HG03469 (cell line): Measurements from ENCODE around the gene TUBGCP3.

Source experiments
- ATAC-seq: cut with Tn5 transposase; IDR thresholded peaks from one replicate; pipeline ENCODE4 v1.9.1; 2021; ENCODE audit warnings: mild to moderate bottlenecking, moderate library complexity, moderate number of reproducible peaks; ENCODE audit not compliant: unreplicated experiment

The TUBGCP3 gene

DNA sequence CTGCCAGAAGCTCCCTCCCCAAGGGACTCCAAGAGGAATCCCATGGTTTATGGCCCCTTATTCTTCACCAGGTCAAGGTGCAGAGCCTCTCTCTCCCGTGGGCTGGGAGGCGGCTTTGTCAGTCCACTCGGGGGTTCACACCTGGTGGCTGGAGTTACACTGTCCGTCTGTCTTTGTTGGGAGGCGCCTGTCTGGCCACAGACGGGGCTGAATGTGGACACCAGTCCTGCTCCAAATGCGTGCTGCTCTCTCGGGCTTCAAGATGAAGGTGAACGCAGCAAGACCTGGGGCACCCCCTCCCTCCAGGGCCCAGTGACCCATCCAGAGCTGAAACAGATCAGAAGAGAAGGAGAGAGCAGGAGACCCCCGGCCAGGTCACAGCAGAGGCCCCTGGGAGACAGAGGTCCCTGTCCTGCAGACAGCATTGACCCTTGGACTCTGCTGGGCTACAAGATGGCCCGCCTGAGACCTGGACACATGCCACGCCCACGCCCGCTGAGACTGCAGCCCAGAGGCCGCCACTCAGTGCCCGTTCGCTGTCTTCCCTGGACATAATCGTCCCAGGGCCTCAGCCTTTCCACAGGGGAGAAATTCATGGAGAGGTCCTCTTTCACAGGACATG is 29.9 kb upstream of the TUBGCP3 start:
- ATAC-seq = no peak

GRCh38 chr13:112616586-112617362 is 28.8 kb upstream of the TUBGCP3 start:
- ATAC-seq = peak; percentile 62

DNA sequence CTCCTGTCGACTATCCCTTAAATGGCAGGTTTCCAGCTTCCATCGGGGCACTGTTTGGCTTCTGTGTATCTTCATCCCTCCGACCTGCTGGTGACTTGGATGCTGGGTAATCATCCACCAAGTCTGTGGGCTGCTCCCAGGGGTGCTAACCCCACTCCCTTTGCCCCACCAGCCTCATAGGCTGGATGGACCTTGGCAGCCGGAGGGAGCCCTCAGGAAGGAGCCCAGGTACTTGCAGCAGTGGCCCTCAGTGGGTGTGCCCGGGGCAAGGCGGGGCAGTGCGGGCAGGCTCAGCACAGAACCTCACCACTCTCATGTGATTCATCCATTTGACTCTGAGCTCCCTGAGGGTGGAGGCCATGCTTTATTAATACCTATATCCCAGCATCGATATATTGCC is 27.4 kb upstream of the TUBGCP3 start:
- ATAC-seq = no peak

GRCh38 chr13:112614835-112615234 is 26.9 kb upstream of the TUBGCP3 start:
- ATAC-seq = no peak

- ATAC-seq = no peak
Measured at GRCh38 chr13:112608212-112608611, 20.3 kb upstream of the TUBGCP3 start.

DNA sequence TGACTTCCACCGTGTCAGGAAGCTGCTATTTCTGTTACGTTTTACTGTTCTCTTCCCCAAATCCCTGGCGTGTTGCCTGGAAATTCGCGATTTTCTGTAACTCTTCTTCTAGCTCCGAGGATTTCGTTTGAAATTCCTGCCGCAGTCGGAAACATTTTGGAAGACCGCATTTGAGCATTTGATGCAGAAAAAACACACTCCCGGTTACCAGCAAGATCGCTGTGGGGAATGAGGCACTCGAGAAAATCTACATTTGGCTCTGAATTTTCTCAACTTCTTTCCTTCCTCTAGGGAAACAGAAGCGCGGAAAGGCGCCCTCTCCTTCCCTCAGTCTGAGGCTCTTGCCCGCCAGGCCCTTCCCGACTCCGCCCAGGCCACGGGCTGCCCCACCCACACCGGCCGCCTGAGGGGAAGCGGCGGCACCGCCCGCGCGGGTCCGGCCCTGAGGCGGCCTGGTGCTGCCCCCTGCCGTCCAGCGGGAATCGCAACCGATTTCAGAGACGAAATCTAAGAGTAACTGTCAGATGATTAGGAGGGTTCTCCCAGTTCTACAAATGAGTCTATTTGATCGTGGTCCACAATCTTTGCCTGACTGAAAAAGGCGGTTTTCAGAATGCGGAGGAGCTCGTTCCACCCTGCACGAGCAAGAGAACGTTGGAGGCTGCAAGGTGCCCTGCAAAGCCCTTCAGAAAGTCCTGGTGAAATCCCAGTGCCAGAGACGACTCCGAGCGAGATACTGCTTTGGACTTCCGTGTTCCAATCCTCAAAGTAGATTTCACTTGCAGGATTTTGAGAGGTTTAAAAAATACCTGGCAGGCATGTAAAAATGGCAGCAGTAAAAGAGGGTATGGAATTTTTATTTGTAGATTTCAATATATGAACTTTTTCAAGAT is 18.4 kb upstream of the TUBGCP3 start:
- ATAC-seq = peak; percentile 99

DNA sequence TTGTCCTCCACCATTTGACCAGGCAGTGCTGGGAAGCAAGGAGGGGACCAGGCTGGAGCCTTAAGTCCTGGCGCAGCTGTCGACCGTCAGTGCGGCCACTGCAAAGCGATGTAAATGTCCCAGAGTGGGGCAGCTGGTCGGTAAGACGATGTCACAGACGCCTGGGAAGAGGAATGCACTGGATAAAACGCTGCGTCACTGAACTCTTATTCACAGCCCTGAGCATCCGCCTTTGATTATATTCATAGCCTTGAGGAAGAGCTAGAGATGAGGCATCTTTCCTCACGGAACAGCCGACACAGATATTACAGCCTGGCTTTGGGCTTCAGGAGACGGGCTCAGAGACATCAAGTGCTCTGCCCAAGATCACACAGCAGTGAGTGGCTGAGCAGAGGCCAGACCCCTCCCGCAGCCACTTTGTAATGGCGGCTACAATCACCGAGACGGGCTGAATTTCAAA is 17.6 kb upstream of the TUBGCP3 start:
- ATAC-seq = no peak

GRCh38 chr13:112603641-112604225 is 15.8 kb upstream of the TUBGCP3 start:
- no peak for ATAC-seq

DNA sequence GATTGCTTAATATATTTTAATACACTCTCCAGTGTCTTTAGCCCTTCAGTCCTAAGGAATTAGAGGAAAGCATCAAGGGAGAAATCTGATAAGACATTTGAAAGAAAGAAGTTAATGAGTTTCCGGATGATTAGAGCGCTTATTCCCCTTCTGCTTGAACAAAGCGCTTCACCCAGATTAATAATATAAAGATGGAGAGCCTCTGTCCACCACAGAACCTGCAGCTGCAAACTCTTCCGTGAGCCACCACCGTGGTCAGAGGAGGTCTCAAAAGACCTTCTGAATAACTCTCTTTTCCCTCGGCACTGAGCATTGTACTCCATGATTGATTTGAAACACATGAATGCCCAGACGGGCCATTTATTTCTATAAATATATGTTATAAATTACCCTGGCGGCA is 14.2 kb upstream of the TUBGCP3 start:
- ATAC-seq = no peak

DNA sequence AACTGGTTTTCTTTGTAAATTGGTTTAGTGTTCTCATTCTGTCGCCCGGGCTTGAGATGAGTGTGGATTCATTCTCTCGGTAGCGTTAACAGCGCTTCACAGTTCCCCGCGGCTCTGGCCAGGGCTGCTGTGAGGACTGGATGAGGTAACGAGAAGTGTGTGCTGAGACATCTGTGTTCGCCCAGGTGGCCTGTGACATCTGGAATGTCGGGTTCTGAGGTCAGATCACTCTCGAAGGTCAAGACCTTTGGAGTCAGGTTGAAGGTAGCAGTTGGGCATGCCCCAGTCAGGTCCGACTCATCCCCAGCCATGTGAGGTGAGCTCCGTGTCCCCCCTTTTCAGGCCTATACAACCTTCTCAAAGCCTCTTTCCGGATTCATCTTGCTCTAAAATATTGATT is 13.4 kb upstream of the TUBGCP3 start:
- no peak for ATAC-seq

DNA sequence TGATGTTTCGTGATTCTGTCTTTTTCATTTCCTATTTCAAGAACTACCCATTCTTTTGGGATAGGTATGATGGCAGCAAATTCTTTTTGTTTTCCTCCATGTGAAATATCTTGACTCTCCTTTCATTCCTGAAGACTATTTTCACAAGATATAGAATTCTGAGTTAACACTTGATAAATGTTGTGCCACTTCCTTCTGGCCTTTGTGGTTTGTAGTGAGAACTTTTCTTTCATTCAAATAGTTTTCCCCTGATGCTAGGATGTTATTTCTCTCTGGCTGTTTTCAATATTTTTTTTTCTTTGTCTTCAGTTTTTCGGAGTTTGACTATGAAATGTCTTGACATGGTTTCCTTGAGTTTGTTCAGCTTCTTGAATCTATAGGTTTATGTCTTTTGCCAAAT is 8.3 kb upstream of the TUBGCP3 start:
- no peak for ATAC-seq

DNA sequence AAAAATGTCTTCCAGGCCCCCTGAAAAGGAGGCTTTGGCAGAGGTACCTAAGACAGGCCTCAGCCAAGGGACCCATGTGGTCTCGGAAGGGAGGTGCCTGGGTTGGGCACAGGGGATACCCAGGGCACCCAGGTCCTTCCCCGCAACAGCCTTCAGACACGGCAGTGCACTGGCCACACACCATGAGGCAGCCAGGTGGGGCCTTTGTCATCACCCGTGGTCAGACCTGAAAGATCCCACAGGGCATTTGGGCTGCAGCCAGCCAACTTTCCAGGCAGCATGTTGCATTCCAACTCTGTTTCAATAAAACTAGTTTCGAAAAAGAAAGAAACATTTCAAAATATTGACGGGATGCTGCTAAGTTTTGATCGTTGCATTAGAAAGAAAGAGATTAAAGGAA is 4.7 kb upstream of the TUBGCP3 start:
- ATAC-seq = no peak

DNA sequence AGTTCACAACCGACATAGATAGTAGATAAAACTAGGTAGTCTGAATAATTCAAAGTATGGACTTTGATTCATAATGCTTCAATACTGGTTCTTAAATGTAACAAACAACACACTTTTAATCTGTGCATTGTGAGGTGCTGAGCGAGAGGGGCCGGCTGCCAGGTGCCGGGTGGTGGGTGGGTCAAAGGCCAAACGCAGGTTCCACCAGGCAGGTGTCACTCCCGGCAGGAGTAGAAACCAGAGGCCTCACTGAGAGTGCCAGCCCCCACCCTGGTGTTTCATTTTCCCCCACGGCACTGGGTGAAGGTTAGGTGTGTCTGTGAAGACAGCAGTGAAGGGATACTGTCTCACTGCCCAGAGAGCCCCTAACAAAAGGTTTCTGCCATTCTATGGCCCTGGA is 4.2 kb upstream of the TUBGCP3 start:
- no peak for ATAC-seq

GRCh38 chr13:112588490-112589297 is 741 bp upstream of the TUBGCP3 start:
- no peak for ATAC-seq

- ATAC-seq = peak; percentile 31
Measured at GRCh38 chr13:112587212-112587763, 665 bp downstream of the TUBGCP3 start.

DNA sequence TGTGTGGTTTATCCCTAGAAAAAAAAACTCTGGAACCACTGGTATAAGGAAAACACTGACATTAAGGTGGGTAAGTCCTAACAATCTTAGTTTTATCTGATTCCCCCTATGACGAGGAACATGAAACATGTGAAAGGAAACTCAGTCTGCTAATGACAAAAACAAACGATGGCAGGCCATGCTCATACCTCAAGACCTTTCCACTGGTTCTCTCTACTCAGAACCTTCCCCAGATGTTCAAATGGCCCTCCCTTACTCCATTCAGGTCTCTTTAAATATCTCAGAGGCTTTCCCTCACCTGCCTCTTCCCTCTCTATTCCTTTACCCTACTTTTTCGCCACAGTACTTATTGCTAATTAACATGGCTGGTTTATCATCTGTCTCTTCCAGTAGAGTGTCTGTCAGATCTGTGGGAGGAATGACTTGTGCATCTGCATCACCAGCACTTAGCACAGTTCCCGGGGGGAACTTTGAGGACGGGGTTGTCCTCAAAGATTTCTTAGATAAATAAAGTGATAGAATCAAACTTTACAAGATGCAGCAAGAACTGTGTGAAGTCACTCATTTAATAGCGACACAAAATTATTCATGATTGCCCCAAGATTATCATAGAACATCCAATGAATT is 1.5 kb downstream of the TUBGCP3 start:
- no peak for ATAC-seq

DNA sequence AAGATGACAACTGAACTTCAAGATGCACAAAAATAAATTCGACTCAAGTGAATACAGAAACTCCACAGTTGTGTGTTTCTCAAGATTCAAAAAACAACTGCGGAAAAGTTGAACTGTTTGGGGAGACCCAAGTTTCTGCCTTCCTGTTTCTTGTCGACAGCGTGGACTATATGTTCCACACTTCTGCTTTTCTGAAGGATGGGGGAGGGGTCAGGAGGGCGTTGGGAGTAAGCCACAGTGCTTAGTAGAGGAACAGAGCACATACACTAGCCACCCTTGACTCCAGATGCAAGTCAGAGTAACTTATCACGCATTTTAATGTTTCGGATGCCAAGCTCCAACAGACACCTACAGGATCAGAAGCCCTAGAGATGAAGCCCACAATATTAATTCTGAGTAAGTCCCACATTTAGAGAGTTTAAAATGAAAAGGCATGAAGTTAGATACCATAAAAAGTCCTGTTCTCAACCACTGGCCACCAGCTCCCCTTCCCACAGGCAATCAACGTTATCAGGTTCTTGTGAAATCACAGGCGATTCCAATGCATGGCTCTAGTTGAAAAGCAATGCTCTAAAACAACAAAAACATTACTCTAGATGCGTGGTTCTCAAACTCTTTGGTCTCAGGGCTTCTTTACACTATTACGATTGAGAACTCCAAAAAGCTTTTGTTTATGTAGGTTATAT is 4.2 kb downstream of the TUBGCP3 start:
- peak; percentile 33 for ATAC-seq

DNA sequence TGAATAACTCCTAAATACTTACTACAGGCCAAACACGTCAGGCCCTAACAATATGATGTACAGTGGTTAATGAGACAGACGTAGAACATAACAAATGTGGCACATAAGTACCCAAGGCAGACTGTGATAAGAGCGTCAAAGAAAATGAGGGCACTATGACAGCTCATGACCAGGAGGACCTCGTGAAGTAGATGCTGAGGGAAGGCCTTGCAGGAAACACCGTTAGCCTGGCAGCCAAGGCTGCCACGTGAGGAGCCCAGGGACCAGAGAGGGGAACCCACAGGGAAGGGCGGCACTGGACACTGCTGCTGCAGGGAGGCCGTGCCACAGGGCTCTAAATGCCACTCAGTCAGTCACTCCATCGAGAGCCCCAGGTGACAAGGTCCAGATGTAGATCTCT is 5.7 kb downstream of the TUBGCP3 start:
- no peak for ATAC-seq

DNA sequence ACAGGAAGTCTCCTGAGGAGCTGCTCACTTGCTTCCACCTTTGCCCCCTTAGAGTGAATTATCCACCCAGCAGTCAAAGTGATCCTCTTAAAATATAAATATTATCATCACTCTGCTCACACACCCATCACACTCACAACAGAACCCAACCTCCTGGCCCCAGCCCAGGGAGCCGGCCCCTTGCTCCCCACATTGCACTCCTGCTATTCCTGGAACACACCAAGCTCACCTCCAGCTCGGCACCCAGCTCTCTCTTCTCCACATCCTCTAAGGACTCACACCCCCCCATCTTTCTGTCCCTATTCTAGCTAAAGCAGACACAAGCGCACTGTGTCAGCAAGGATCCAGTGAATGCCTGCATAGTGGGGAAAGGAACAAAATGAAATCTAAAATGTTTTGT is 7.0 kb downstream of the TUBGCP3 start:
- ATAC-seq = no peak
